Measurements from ENCODE around the gene ARHGAP42. TPM values are rescaled to one million over a fixed set of nuclear protein-coding genes. Genes with fewer than 3 reads are reported as not detected.

Gene ARHGAP42
- total RNA-seq, 6 experiments from 2014 or later: 1.1 to 3.1 (median 2.3) TPM

- Mint-ChIP-seq H3K9me3 (no peaks in the 10 kb centered on the region), H3K4me1 (ENCODE audit: low read depth) (peaks cover 36% of the 10 kb centered on the region), H3K27ac (no peak overlapping the region), H3K27me3 (ENCODE audit: insufficient read depth) (peaks cover 2% of the 10 kb centered on the region; the same call in 1 of the 2 replicates), H3K36me3 (ENCODE audit: low read depth) (no peaks in the 10 kb centered on the region), H3K4me3 (no peak overlapping the region)
- DNase-seq: no peak
- TF ChIP-seq CTCF (IDR thresholded peaks at IDR 0.05): no peak
Observed at GRCh38 chr11:100831929-100832494, 144.9 kb downstream of the ARHGAP42 start.

- Mint-ChIP-seq H3K36me3 (ENCODE audit: low read depth) (no peaks in the 10 kb centered on the region), H3K27ac (no peak overlapping the region), H3K9me3 (no peaks in the 10 kb centered on the region), H3K4me3 (no peak overlapping the region), H3K4me1 (ENCODE audit: low read depth) (peaks cover 36% of the 10 kb centered on the region), H3K27me3 (ENCODE audit: insufficient read depth) (peaks cover 2% of the 10 kb centered on the region; the same call in 1 of the 2 replicates)
- TF ChIP-seq CTCF (IDR thresholded peaks at IDR 0.05): no peak
- no peak for DNase-seq
Observed at GRCh38 chr11:100832829-100833228, 145.7 kb downstream of the ARHGAP42 start.

- Mint-ChIP-seq H3K27ac (no peak overlapping the region), H3K4me3 (no peak overlapping the region), H3K27me3 (ENCODE audit: insufficient read depth) (peaks cover 2% of the 10 kb centered on the region; the same call in 1 of the 2 replicates), H3K36me3 (ENCODE audit: low read depth) (no peaks in the 10 kb centered on the region), H3K9me3 (no peaks in the 10 kb centered on the region), H3K4me1 (ENCODE audit: low read depth) (peaks cover 36% of the 10 kb centered on the region)
- no peak for DNase-seq
- TF ChIP-seq CTCF (IDR thresholded peaks at IDR 0.05): no peak
Observed at GRCh38 chr11:100833276-100833675, 146.2 kb downstream of the ARHGAP42 start.

- TF ChIP-seq CTCF (IDR thresholded peaks at IDR 0.05): no peak
- no peaks in the 10 kb centered on the region; the same call in 1 of the 2 replicates for H3K27me3 Mint-ChIP-seq (ENCODE audit: insufficient read depth)
- H3K9me3 Mint-ChIP-seq: no peaks in the 10 kb centered on the region
- no peak overlapping the region for H3K27ac Mint-ChIP-seq
- H3K36me3 Mint-ChIP-seq (ENCODE audit: low read depth): no peaks in the 10 kb centered on the region
- peaks cover 29% of the 10 kb centered on the region for H3K4me1 Mint-ChIP-seq (ENCODE audit: low read depth)
- no peak for DNase-seq
- H3K4me3 Mint-ChIP-seq: no peak overlapping the region
Observed at GRCh38 chr11:100835854-100836253, 148.8 kb downstream of the ARHGAP42 start.

GRCh38 chr11:100837311-100837710, 150.2 kb downstream of the ARHGAP42 start:
- H3K36me3 Mint-ChIP-seq (ENCODE audit: low read depth): no peaks in the 10 kb centered on the region

More at GRCh38 chr11:100837311-100837710, 150.2 kb downstream of the ARHGAP42 start:
- H3K4me3 Mint-ChIP-seq: no peak overlapping the region
- peaks cover 15% of the 10 kb centered on the region for H3K4me1 Mint-ChIP-seq (ENCODE audit: low read depth)
- H3K9me3 Mint-ChIP-seq: no peaks in the 10 kb centered on the region
- no peak for TF ChIP-seq CTCF (IDR thresholded peaks at IDR 0.05)
- DNase-seq: no peak
- no peaks in the 10 kb centered on the region; the same call in 1 of the 2 replicates for H3K27me3 Mint-ChIP-seq (ENCODE audit: insufficient read depth)
- no peak overlapping the region for H3K27ac Mint-ChIP-seq

All from HFFc6 (cell line).